Peyer's patch (tissue), 4 donors: Measurements from ENCODE around the gene SNRPA. TPM values are rescaled to one million over a fixed set of nuclear protein-coding genes. Genes with fewer than 3 reads are reported as not detected.
"Not testable (repeated sequence)": the region's sequence is repeated elsewhere in the genome, so short reads cannot be mapped to it uniquely, and the experiment has no call there.

ENCODE experiments used
- DNase-seq, 3 donors: peaks; one replicate each; pipeline ENCODE4 v3.0.0-alpha.2; 2017 to 2019
- H3K27ac ChIP-seq, 4 donors: fragments of 200-600 bp; sonication (generic); one replicate each; pipeline ENCODE4 v1.5.1; 2016 to 2019
- H3K27me3 ChIP-seq, 2 donors: fragments of 200-600 bp; sonication (generic); one replicate each; pipeline ENCODE4 v1.5.1; 2019
- H3K36me3 ChIP-seq, 3 donors: fragments of 200-600 bp; sonication (generic); one replicate each; pipeline ENCODE4 v1.5.1; 2016 to 2019
- H3K4me1 ChIP-seq, 4 donors: fragments of 200-600 bp; sonication (generic); one replicate each; pipeline ENCODE4 v1.5.1; 2016 to 2019
- H3K4me3 ChIP-seq, 4 donors: fragments of 200-600 bp; sonication (generic); 1 replicate in 3 of 4; 2 replicates in 1 of 4; pipeline ENCODE4 v1.5.1; 2016 to 2019; ENCODE audit warnings: mild to moderate bottlenecking in 1 of 4
- H3K9me3 ChIP-seq, 4 donors: fragments of 200-600 bp; sonication (generic); one replicate each; pipeline ENCODE4 v1.5.1; 2016 to 2019; ENCODE audit warnings: mild to moderate bottlenecking in 1 of 4
- POLR2A ChIP-seq, 2 donors: fragments of 450-650 bp; IDR thresholded peaks; one replicate each; pipeline ENCODE4 v1.5.1; 2017; ENCODE audit warnings: antibody characterized with exemption in 2 of 2, mild to moderate bottlenecking in 2 of 2, moderate library complexity in 2 of 2
- total RNA-seq, 4 donors: library from RNA; depleted of rRNA; stranded (reverse); fragments of >200 nt; gene quantifications; one replicate each; pipeline ENCODE4 v1.1.0, GENCODE V29; 2016
- TF ChIP-seq, protein P1 (sequence below), 6 experiments: fragments of 450-650 bp in 4 of 6; fragments of 200-600 bp in 2 of 6; sonication (generic) in 1 of 6; IDR thresholded peaks; one replicate each; pipeline ENCODE4 v1.5.1; 2017 to 2019; ENCODE audit warnings: antibody characterized with exemption in 6 of 6, mild to moderate bottlenecking in 3 of 6, moderate library complexity in 1 of 6

SNRPA gene
- total RNA-seq, 4 donors from 2014 or later: 44.5 to 104 (median 72.1) TPM

DNA sequence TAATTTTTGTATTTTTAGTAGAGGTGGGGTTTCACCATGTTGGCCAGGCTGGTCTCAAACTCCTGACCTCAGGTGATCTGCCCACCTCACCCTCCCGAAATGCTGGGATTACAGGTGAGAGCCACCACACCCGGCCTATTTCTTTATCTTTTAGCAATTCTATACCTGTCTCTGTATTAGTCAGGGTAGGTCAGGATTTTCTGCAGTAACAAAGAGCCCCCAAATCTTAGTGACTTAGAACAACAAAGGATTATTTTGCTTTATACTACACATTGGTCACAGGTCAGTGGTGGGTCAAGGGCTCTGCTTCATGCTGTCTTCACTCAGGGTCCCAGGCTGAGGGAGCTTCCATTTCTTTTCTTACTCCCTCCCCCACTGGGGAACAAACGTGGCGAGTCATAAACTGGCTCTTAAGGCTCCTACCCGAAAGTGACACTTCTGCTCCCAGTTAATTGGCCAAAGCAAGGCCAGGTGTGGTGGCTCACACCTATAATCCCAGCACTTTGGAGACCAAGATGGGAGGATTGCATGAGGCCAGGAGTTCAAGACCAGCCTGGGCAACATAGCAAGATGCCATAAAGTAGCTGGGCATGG, 27.2 kb upstream of the SNRPA start:
- Histone ChIP-seq H3K27ac (no peak overlapping the region), H3K4me1 (peaks cover 0 to 33% (median 6%) of the 10 kb centered on the region in 4 donors), H3K4me3 (no peak overlapping the region), H3K27me3 (no peaks in the 10 kb centered on the region), H3K36me3 (peaks cover 0 to 63% (median 0%) of the 10 kb centered on the region in 3 donors), H3K9me3 (no peaks in the 10 kb centered on the region)
- DNase-seq: no peak
- TF ChIP-seq POLR2A (IDR thresholded peaks at IDR 0.05): no peak
- TF ChIP-seq, protein P1, sequence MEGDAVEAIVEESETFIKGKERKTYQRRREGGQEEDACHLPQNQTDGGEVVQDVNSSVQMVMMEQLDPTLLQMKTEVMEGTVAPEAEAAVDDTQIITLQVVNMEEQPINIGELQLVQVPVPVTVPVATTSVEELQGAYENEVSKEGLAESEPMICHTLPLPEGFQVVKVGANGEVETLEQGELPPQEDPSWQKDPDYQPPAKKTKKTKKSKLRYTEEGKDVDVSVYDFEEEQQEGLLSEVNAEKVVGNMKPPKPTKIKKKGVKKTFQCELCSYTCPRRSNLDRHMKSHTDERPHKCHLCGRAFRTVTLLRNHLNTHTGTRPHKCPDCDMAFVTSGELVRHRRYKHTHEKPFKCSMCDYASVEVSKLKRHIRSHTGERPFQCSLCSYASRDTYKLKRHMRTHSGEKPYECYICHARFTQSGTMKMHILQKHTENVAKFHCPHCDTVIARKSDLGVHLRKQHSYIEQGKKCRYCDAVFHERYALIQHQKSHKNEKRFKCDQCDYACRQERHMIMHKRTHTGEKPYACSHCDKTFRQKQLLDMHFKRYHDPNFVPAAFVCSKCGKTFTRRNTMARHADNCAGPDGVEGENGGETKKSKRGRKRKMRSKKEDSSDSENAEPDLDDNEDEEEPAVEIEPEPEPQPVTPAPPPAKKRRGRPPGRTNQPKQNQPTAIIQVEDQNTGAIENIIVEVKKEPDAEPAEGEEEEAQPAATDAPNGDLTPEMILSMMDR (IDR thresholded peaks at IDR 0.05): no peak

DNA sequence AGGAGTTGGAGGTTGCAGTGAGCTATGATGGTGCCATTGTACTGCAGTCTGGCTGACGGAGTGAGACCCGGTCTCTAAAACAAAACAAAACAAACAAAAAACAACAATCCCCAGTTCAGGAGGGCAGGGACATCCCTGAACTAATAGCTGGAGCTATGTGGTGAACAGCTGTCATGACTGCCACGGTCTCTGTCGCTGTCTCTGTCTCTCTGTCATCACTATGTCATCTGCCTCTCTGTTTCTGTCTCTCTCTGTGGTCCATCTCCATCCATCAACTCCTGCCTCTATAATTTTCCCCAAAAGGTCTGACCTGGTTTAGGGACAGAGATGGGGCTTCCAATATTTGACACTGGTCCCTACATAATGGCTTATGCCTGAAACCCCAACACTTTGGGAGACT, 26.7 kb upstream of the SNRPA start:
- TF ChIP-seq, protein P1 (IDR thresholded peaks at IDR 0.05): no peak
- TF ChIP-seq POLR2A (IDR thresholded peaks at IDR 0.05): no peak
- no peak overlapping the region for H3K4me3 ChIP-seq
- DNase-seq: no peak
- H3K27ac ChIP-seq: no peak overlapping the region
- peaks cover 0 to 69% (median 0%) of the 10 kb centered on the region in 3 donors for H3K36me3 ChIP-seq
- no peaks in the 10 kb centered on the region for H3K9me3 ChIP-seq
- no peaks in the 10 kb centered on the region for H3K27me3 ChIP-seq
- H3K4me1 ChIP-seq: peaks cover 0 to 32% (median 3%) of the 10 kb centered on the region in 4 donors

DNA sequence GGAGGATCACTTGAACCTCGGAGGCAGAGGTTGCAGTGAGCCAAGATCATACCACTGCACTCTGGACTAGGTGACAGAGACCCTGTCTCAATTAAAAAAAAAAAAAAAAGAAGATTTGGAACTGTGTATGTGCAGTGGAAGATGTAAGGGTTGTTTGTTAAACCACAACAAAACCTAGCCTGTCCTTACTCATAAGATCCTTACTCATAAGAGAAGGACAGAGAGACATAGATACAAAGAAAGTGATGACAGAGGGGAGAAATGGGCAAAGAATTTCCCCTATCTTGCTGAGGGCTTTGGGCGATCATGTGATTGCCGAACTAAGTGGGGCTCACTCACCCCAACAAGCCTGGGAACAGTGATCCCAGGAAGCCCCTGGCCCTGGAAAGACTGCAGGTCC, 26.1 kb upstream of the SNRPA start:
- no peak for DNase-seq
- Histone ChIP-seq H3K27ac (no peak overlapping the region), H3K4me1 (peaks cover 0 to 28% (median 2%) of the 10 kb centered on the region in 4 donors), H3K36me3 (peaks cover 0 to 74% (median 0%) of the 10 kb centered on the region in 3 donors), H3K27me3 (no peaks in the 10 kb centered on the region), H3K9me3 (no peaks in the 10 kb centered on the region), H3K4me3 (no peak overlapping the region)
- TF ChIP-seq, protein P1 (IDR thresholded peaks at IDR 0.05): no peak
- TF ChIP-seq POLR2A (IDR thresholded peaks at IDR 0.05): no peak

DNA sequence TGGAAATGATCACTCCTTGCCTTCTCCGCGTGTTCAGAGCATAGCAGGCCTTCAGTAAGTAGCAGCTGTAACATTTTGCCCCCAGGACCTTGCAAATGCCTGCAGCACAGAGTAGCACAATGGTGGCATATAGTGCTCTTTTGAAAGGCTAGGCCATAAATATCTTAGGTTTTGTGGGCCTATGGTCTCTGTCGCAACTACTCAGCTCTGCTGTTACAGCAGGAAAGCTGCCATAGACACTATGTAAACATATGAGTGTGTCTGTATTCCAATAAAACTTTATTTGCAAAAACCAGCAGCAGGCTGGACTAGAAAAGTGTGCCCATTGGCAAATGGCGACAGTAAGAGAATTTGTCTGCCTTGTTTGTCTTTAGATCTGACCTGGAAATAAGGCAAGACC, 24.7 kb upstream of the SNRPA start:
- Histone ChIP-seq H3K27ac (no peak overlapping the region), H3K36me3 (peaks cover 0 to 88% (median 0%) of the 10 kb centered on the region in 3 donors), H3K4me1 (peaks cover 0 to 14% (median 0%) of the 10 kb centered on the region in 4 donors), H3K4me3 (no peak overlapping the region), H3K9me3 (no peaks in the 10 kb centered on the region), H3K27me3 (no peaks in the 10 kb centered on the region)
- no peak for DNase-seq
- TF ChIP-seq, protein P1 (IDR thresholded peaks at IDR 0.05): no peak

DNA sequence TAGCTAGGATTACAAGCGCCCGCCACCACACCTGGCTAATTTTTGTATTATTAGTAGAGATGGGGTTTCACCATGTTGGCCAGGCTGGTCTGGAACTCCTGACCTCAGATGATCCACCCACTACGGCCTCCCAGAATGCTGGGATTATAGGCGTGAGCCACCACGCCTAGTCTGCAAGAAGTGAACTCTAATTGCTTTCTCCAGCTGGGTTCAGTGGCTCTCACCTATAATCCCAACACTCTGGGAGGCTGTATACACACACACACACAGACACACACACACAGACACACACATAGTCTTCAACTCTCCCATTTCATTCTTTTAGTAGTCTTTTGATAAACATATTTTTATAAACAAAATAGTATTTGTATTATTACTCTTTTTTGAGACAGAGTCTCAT, 20.9 kb upstream of the SNRPA start:
- not testable (repeated sequence) for H3K4me3 ChIP-seq, H3K9me3 ChIP-seq, H3K27me3 ChIP-seq, H3K4me1 ChIP-seq, H3K27ac ChIP-seq, DNase-seq
- H3K36me3 ChIP-seq: peaks cover 0 to 98% (median 0%) of the 10 kb centered on the region in 3 donors

DNA sequence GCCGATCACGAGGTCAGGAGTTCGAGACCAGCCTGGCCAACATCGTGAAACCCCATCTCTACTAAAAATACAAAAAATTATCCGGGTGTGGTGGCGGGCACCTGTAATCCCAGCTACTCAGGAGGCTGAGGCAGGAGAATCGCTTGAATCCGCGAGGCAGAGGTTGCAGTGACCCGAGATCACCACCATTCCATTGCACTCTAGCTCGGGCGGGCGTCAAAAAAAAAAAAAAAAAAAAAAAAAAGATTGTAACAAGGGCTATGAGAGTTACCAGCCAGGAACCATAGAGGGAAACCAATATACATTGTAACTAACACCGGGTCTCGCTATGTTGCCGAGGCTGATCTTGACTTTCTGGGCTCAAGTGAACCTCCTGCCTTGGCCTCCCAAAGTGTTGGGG, 18.7 kb upstream of the SNRPA start:
- H3K27ac ChIP-seq, H3K4me1 ChIP-seq, H3K27me3 ChIP-seq, H3K4me3 ChIP-seq, DNase-seq, H3K9me3 ChIP-seq: not testable (repeated sequence)
- peaks cover 0 to 99% (median 0%) of the 10 kb centered on the region in 3 donors for H3K36me3 ChIP-seq

DNA sequence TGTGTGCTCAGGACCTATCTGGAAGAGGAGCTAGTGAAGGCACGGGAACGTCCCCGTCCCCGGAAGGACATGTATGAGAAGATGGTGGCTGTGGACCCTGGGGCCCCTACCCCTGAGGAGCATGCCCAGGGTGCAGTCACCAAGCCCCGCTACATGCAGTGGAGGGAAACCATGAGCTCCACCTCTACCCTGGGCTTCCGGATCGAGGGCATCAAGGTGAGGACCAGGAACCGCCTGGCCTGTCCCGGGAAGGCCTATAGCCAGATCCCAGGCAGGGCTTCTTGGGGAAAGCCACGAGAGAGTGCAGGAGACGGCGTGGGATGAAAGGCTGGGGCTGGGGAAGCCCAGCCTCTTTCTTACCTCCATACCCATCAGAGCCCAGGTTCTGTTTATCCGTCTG, 17.9 kb upstream of the SNRPA start:
- Histone ChIP-seq H3K36me3 (peaks cover 0 to 99% (median 0%) of the 10 kb centered on the region in 3 donors), H3K4me3 (no peak overlapping the region), H3K27ac (no peak overlapping the region)

More for the DNA sequence above, 17.9 kb upstream of the SNRPA start:
- no peaks in the 10 kb centered on the region for H3K27me3 ChIP-seq
- TF ChIP-seq, protein P1 (IDR thresholded peaks at IDR 0.05): no peak
- no peak for TF ChIP-seq POLR2A (IDR thresholded peaks at IDR 0.05)
- no peaks in the 10 kb centered on the region for H3K9me3 ChIP-seq
- peaks cover 0 to 14% (median 0%) of the 10 kb centered on the region in 4 donors for H3K4me1 ChIP-seq
- DNase-seq: no peak
